IMR-90 (cell line): ENCODE measurements around the gene THRB. TPM values are rescaled to one million over a fixed set of nuclear protein-coding genes. Genes with fewer than 3 reads are reported as not detected.

Experiments
- ATAC-seq: fragments of 200-7000 bp; cut with Tn5 transposase; 2 replicates; pipeline ENCODE4 v1.9.1; 2020; ENCODE audit warnings: low read depth, mild to moderate bottlenecking, moderate library complexity
- BruUV-seq: library from RNA; stranded (reverse); fragments of 400-500 nt; replicated peaks from 2 replicates; lab custom pipeline; 2021; lab: Mats Ljungman, UMichigan
- CTCF ChIA-PET: fragments of 300-600 bp; formaldehyde crosslinking; extraction: SDS; loops from one replicate; lab custom pipeline; 2021; ENCODE audit warnings: antibody characterized with exemption; lab: Yijun Ruan, JAX
- POLR2A ChIA-PET: fragments of 300-600 bp; sonication (Branson Sonifier 250); formaldehyde crosslinking; loops from one replicate; lab custom pipeline; 2022; ENCODE audit warnings: antibody characterized with exemption; ENCODE audit not compliant: unreplicated experiment; lab: Charles Lee
- DNase-seq: peaks from one replicate; pipeline ENCODE4 v3.0.0; 2013
- H2AFZ ChIP-seq: replicated peaks from 2 replicates; pipeline ENCODE3; 2013; ENCODE audit warnings: low read length, mild to moderate bottlenecking; ENCODE audit not compliant: poor library complexity
- H2AK5ac ChIP-seq: 2 replicates; pipeline ENCODE4 v1.6.1; 2013; ENCODE audit warnings: low read depth, low read length, inconsistent platforms
- H2AK9ac ChIP-seq: replicated peaks from 2 replicates; pipeline ENCODE3; 2013; ENCODE audit warnings: mild to moderate bottlenecking, low read depth, low read length, moderate library complexity; ENCODE audit not compliant: poor library complexity
- H2BK120ac ChIP-seq: 2 replicates; pipeline ENCODE4 v1.6.1; 2013; ENCODE audit warnings: low read depth, low read length, inconsistent platforms
- H2BK15ac ChIP-seq: 3 replicates; pipeline ENCODE4 v1.6.1; 2013; ENCODE audit warnings: low read depth, low read length, inconsistent platforms
- H2BK20ac ChIP-seq: 2 replicates; pipeline ENCODE4 v1.6.1; 2013; ENCODE audit warnings: low read depth, mild to moderate bottlenecking, inconsistent platforms, low read length, moderate library complexity
- H2BK5ac ChIP-seq: 2 replicates; pipeline ENCODE4 v1.6.1; 2013; ENCODE audit warnings: mild to moderate bottlenecking, low read depth, low read length, inconsistent platforms; ENCODE audit not compliant: poor library complexity, severe bottlenecking
- H3K14ac ChIP-seq: replicated peaks from 2 replicates; pipeline ENCODE4 v1.6.1; 2013; ENCODE audit warnings: low read depth, low read length, inconsistent platforms
- H3K18ac ChIP-seq: 2 replicates; pipeline ENCODE4 v1.6.1; 2013; ENCODE audit warnings: low read depth, low read length, control low read depth
- H3K23ac ChIP-seq: 2 replicates; pipeline ENCODE4 v1.6.1; 2013; ENCODE audit warnings: low read depth, low read length, inconsistent platforms
- H3K27ac ChIP-seq: 2 replicates; pipeline ENCODE4 v1.5.1; 2013; ENCODE audit warnings: mild to moderate bottlenecking, control low read depth, low read length; ENCODE audit not compliant: insufficient read depth
- H3K27me3 ChIP-seq: 2 replicates; pipeline ENCODE4 v1.6.1; 2013; ENCODE audit warnings: low read length; ENCODE audit not compliant: control insufficient read depth, insufficient read depth
- H3K36me3 ChIP-seq: 2 replicates; pipeline ENCODE4 v1.6.1; 2013; ENCODE audit warnings: low read length, mixed read lengths; ENCODE audit not compliant: control insufficient read depth, insufficient read depth
- H3K4ac ChIP-seq: 2 replicates; pipeline ENCODE4 v1.6.1; 2013; ENCODE audit warnings: low read depth, low read length, inconsistent platforms
- H3K4me1 ChIP-seq: 2 replicates; pipeline ENCODE4 v1.6.1; 2013; ENCODE audit warnings: low read length, mixed read lengths; ENCODE audit not compliant: control insufficient read depth, insufficient read depth
- H3K4me2 ChIP-seq: 2 replicates; pipeline ENCODE4 v1.6.1; 2013; ENCODE audit warnings: low read depth, mild to moderate bottlenecking, control low read depth, low read length, moderate library complexity
- H3K4me3 ChIP-seq: 2 replicates; pipeline ENCODE4 v1.5.1; 2013; ENCODE audit warnings: low read depth, mild to moderate bottlenecking, control low read depth, low read length, moderate library complexity; ENCODE audit not compliant: insufficient read depth
- H3K56ac ChIP-seq: 2 replicates; pipeline ENCODE4 v1.6.1; 2013; ENCODE audit warnings: low read length, inconsistent platforms; ENCODE audit not compliant: insufficient read depth; ENCODE audit errors: extremely low read depth
- H3K79me1 ChIP-seq, 2 experiments: 2 replicates each; pipeline ENCODE4 v1.6.1; 2013; ENCODE audit warnings: low read length in 2 of 2, inconsistent platforms in 1 of 2, low read depth in 1 of 2
- H3K9ac ChIP-seq: 2 replicates; pipeline ENCODE4 v1.6.1; 2013; ENCODE audit warnings: low read depth, low read length, control low read depth
- H3K9me1 ChIP-seq: 2 replicates; pipeline ENCODE4 v1.6.1; 2013; ENCODE audit warnings: low read length, inconsistent platforms; ENCODE audit not compliant: insufficient read depth
- H3K9me3 ChIP-seq: 2 replicates; pipeline ENCODE4 v1.6.1; 2013; ENCODE audit warnings: low read length; ENCODE audit not compliant: control insufficient read depth, insufficient read depth
- H4K20me1 ChIP-seq: 2 replicates; pipeline ENCODE4 v1.6.1; 2013; ENCODE audit warnings: low read length, inconsistent platforms; ENCODE audit not compliant: insufficient read depth
- H4K5ac ChIP-seq: 2 replicates; pipeline ENCODE4 v1.6.1; 2013; ENCODE audit warnings: mild to moderate bottlenecking, low read depth, low read length, control low read depth
- H4K8ac ChIP-seq, 2 experiments: 2 replicates each; pipeline ENCODE4 v1.6.1; 2013; ENCODE audit warnings: low read depth in 2 of 2, low read length in 2 of 2, control low read depth in 1 of 2, inconsistent platforms in 1 of 2
- H4K91ac ChIP-seq: 2 replicates; pipeline ENCODE4 v1.6.1; 2013; ENCODE audit warnings: low read depth, low read length, inconsistent platforms; ENCODE audit not compliant: insufficient read depth
- BHLHE40 ChIP-seq: fragments of 150-350 bp; IDR thresholded peaks from 2 replicates; pipeline ENCODE4 v1.6.1; 2016; ENCODE audit warnings: mild to moderate bottlenecking, low read depth, low read length
- MAFK ChIP-seq: IDR thresholded peaks from 2 replicates; pipeline ENCODE4 v1.6.1; 2012; ENCODE audit warnings: low read depth, low read length, improper control_type of control experiment
- MAZ ChIP-seq: IDR thresholded peaks from 2 replicates; pipeline ENCODE4 v1.6.1; 2012; ENCODE audit warnings: low read depth, mild to moderate bottlenecking, low read length, improper control_type of control experiment, moderate library complexity, borderline replicate concordance
- MXI1 ChIP-seq: IDR thresholded peaks from 2 replicates; pipeline ENCODE4 v1.6.1; 2012; ENCODE audit warnings: low read depth, mild to moderate bottlenecking, low read length, moderate library complexity, borderline replicate concordance
- USF2 ChIP-seq: fragments of 150-350 bp; IDR thresholded peaks from 2 replicates; pipeline ENCODE4 v1.6.1; 2017; ENCODE audit warnings: mild to moderate bottlenecking, antibody characterized with exemption, low read length, low read depth
- WGBS, 2 experiments: methylation state at CpG; one replicate each; pipeline versions ENCODE4 v1.1.5 to v1.1.7; 2013; ENCODE audit warnings: missing lambda C conversion rate in 2 of 2; ENCODE audit not compliant: insufficient read length in 1 of 2; ENCODE audit errors: extremely low coverage in 2 of 2; 5-methylcytosine and 5-hydroxymethylcytosine counted together
- dilution Hi-C: fragments of 300-500 bp; cut with HindIII; formaldehyde crosslinking; loops from one replicate; pipeline ENCODE4 v1.14.3; 2018; ENCODE audit warnings: low sequenced_read_pairs; ENCODE audit not compliant: unreplicated experiment
- in situ Hi-C: fragments of 300-500 bp; cut with MboI; formaldehyde crosslinking; loops from 3 replicates; pipeline ENCODE4 v1.14.3; 2019; ENCODE audit warnings: low sequenced_read_pairs, inconsistent platforms, mixed read lengths
- intact Hi-C: fragments of 100-400 bp; cut with micrococcal nuclease; formaldehyde crosslinking; loops from 2 replicates; pipeline ENCODE4 v1.10.0; 2022
- polyA plus RNA-seq, 3 experiments: library from polyadenylated mRNA; depleted of rRNA; stranded (reverse); fragments of >200 nt; gene quantifications; 2 replicates each; pipeline ENCODE4 v1.2.3, GENCODE V29; 2012; ENCODE audit warnings: low replicate concordance in 1 of 3
- total RNA-seq: library from RNA; depleted of rRNA; stranded (reverse); fragments of >200 nt; gene quantifications from 2 replicates; pipeline ENCODE4 v1.2.3, GENCODE V29; 2012

The THRB gene
- total and polyA plus RNA-seq, 2 of the 4 experiments (the other 2 are of a cell fraction) = under 0.01 TPM; not detected in 1

GRCh38 chr3:24361623-24362022 lies 133.0 kb downstream of the THRB start:
- H2AK5ac ChIP-seq = no peak overlapping the region
- dilution Hi-C loops = no loop called here
- ATAC-seq = no peak
- no peak overlapping the region for H3K4me2 ChIP-seq
- no peaks in the 10 kb centered on the region for H3K79me1 ChIP-seq
- H3K27ac ChIP-seq = no peak overlapping the region
- H2BK20ac ChIP-seq = no peak overlapping the region
- no peak overlapping the region for H3K18ac ChIP-seq
- no peak overlapping the region for H2BK5ac ChIP-seq
- H4K91ac ChIP-seq = no peak overlapping the region
- H4K20me1 ChIP-seq = no peaks in the 10 kb centered on the region
- H3K9ac ChIP-seq = no peak overlapping the region
- H2BK15ac ChIP-seq = no peak overlapping the region
- H3K56ac ChIP-seq = no peak overlapping the region
- H3K9me1 ChIP-seq = no peaks in the 10 kb centered on the region
- H3K4me1 ChIP-seq = no peaks in the 10 kb centered on the region; the same call in 1 of the 2 replicates
- CTCF ChIA-PET = interaction anchor here (1.6 kb wide), 1 partner anchor 10 kb away, joined by 4 read pairs; no protein-coding TSS in a partner anchor
- H3K4me3 ChIP-seq = no peak overlapping the region
- BruUV-seq = no TSS peak
- no peaks in the 10 kb centered on the region for H3K36me3 ChIP-seq
- POLR2A ChIA-PET = no interaction called here
- H4K8ac ChIP-seq = no peak overlapping the region
- TF ChIP-seq BHLHE40 (no peak), USF2 (no peak), MXI1 (no peak), MAFK (0 out of 2 replicates have a peak, but pooled peaks have one; percentile 13), MAZ (no peak)
- H2BK120ac ChIP-seq = no peak overlapping the region
- no peak overlapping the region for H3K23ac ChIP-seq
- H4K5ac ChIP-seq = no peak overlapping the region
- H3K9me3 ChIP-seq = no peaks in the 10 kb centered on the region
- no CpG with 5 or more reads among the region's 2 CpGs for WGBS, 2 experiments
- no peak overlapping the region for H2AK9ac ChIP-seq
- DNase-seq = no peak
- no peaks in the 10 kb centered on the region for H3K27me3 ChIP-seq
- no peak overlapping the region for H3K4ac ChIP-seq
- H3K14ac ChIP-seq = no peak overlapping the region
- intact Hi-C loops = no loop called here
- in situ Hi-C loops = no loop called here
- no peak overlapping the region for H2AFZ ChIP-seq
